Measurements from ENCODE around the gene PALS1. TPM values are rescaled to one million over a fixed set of nuclear protein-coding genes. Genes with fewer than 3 reads are reported as not detected.
"Not testable (repeated sequence)": the region's sequence is repeated elsewhere in the genome, so short reads cannot be mapped to it uniquely, and the experiment has no call there.

Gene PALS1
- total RNA-seq, 1 donor, result 6.2 TPM

DNA sequence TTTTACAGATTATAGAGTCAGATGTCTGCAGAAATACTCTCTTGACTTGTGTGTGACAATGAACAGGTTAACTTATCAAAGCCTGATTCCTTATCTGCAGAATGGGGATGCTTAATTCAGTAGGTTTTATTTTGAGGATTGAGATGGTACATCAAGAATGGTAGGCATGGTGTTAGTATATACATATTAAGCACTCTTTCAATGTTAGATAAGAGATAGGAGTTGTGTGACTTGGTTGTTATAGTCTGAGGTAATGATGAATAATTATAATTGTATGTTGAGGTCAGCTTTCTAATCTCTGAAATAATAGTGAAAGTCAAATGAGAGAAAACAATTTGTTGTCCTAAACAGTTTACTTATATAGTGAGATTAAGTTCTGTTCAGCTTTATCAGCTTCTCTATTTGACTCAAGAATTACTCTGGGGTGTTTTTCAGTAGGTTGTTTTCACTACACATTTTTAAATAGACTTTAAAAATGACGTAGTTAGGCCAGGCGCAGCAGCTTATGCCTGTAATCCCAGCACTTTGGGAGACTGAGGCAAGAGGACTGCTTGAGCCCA lies 11.9 kb downstream of the PALS1 start:
- DNase-seq (ENCODE audit: low read depth in 2 of 3, low spot score in 2 of 3), result no peak

- DNase-seq (ENCODE audit: low read depth in 2 of 3, low spot score in 2 of 3), result no peak
These were observed 16.7 kb downstream of the PALS1 start for GRCh38 chr14:67257906-67258305.

DNA sequence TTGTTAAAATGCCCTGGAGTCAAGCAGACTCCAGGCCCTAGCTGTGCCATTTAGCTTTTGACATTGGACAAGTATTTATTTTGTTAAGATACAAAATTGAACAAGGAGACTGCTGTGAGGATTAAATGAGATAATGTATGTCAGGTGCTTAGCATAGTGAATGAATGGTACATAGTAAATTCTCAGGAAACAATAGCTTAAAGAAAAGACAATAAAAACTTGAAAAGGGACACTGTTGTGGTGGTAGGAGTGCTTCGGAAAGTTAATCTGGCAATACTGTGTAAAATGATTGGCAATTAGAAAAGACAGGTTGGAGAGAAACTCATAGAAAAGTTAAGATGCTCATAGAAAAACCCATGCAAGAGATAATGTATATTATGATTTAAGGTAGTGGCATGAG lies 19.7 kb downstream of the PALS1 start:
- DNase-seq (ENCODE audit: low read depth in 2 of 3, low spot score in 2 of 3), result no peak

GRCh38 chr14:67263499-67264149 lies 22.4 kb downstream of the PALS1 start:
- no peak for DNase-seq (ENCODE audit: low read depth in 2 of 3, low spot score in 2 of 3)

GRCh38 chr14:67265131-67265530 lies 23.9 kb downstream of the PALS1 start:
- DNase-seq (ENCODE audit: low read depth in 2 of 3, low spot score in 2 of 3), result no peak

- DNase-seq (ENCODE audit: low read depth in 2 of 3, low spot score in 2 of 3), result peak in 1 of 3 donors; percentile 34
These were observed 26.5 kb downstream of the PALS1 start for GRCh38 chr14:67267576-67268328.

GRCh38 chr14:67268426-67269150 lies 27.4 kb downstream of the PALS1 start:
- DNase-seq (ENCODE audit: low read depth in 2 of 3, low spot score in 2 of 3), result peak in 1 of 3 donors; percentile 8

DNA sequence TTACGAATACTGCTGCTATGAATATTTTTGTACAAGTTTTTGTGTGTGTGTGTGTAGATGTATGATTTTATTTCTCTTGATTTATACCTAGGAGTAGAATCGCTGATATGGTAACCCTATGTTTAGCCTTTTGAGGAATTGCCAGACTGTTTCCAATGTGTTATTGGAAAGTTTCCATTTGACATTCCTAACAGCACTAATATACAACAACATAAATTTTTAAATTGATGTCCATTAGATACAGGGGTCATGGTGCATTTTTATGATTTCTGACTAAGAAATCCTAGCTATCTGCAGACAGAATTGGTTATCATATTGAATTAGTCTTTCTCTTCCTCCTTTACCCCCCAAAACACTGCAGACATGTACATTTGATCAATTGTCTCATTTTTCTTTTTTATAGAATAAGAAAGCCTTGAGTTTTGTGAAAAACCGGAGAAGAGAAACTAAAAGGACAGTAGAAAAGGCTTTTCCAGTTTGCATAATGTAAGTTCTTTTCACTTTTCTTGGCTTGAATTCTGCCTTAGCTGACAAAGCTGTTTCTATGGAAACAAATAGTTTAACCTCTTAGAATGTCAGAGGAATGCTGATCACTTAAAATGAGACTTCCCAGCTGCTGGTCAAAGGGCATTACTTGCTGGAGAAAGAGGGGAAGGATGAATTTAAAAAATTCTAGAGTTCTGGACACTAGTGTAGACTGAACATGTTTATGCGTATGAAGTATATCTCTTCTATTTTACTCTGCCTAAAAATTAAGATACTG lies 28.2 kb downstream of the PALS1 start:
- DNase-seq (ENCODE audit: low read depth in 2 of 3, low spot score in 2 of 3), result peak in 1 of 3 donors; percentile 4

- no peak for DNase-seq (ENCODE audit: low read depth in 2 of 3, low spot score in 2 of 3)
These were observed 29.0 kb downstream of the PALS1 start for GRCh38 chr14:67270145-67270753.

DNA sequence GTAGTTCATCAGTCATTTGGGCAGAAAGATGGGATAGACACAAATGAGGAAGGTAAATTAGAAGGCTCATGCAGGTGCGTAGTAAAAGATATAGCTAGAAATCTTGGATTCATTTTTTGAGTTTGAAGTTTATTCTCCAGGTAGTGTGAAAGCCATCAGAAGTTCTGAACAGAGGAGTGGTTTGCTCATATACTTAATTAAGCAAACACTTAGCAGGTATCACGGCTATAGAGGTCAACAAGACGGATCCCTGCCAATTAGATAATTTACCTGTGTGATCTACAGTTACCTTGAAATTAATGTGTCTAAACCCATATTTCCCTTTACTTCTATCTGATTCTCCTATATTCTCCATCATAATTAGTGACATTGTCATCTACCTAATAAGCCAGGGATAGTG lies 29.7 kb downstream of the PALS1 start:
- no peak for DNase-seq (ENCODE audit: low read depth in 2 of 3, low spot score in 2 of 3)

- DNase-seq (ENCODE audit: low read depth in 2 of 3, low spot score in 2 of 3), result not testable (repeated sequence)
These were observed 32.0 kb downstream of the PALS1 start for GRCh38 chr14:67273281-67273680.

- no peak for DNase-seq (ENCODE audit: low read depth in 2 of 3, low spot score in 2 of 3)
These were observed 34.9 kb downstream of the PALS1 start for GRCh38 chr14:67276131-67276530.

DNA sequence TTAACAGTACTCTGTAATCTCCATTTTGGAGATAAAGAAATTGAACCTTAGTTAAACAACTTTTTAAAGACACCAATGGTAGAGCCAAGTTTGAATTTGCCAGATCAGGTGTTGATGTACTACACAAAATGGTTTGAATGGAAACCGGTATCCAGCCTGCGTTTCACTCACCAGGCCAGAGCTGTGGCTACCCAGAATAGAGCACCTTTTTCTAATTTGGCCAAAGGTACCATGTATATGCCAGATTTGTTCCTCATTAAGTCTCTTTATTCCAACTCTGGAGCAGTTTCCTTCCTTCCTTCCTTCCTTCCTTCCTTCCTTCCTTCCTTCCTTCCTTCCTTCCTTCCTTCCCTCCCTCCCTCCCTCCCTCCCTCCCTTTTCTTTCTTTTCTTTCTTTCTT lies 39.3 kb downstream of the PALS1 start:
- no peak for DNase-seq (ENCODE audit: low read depth in 2 of 3, low spot score in 2 of 3)

- peak in 2 of 3 donors; percentile 33 to 65 for DNase-seq (ENCODE audit: low read depth in 2 of 3, low spot score in 2 of 3)
These were observed 44.7 kb downstream of the PALS1 start for GRCh38 chr14:67285876-67286452.

Other genes with a start within 250 kb of the PALS1 start
- not detected for gene GARIN2, start 52.0 kb upstream of the PALS1 start, total RNA-seq
- 18.6 TPM for gene ATP6V1D, start 118.4 kb downstream of the PALS1 start, total RNA-seq
- gene EIF2S1, start 118.9 kb downstream of the PALS1 start, total RNA-seq, result 20.2 TPM
- gene PLEK2, start 170.7 kb downstream of the PALS1 start, total RNA-seq, result not detected
- gene TMEM229B, start 247.3 kb downstream of the PALS1 start, total RNA-seq, result 46.3 TPM